Ureter (tissue), 1 donor: Measurements from ENCODE around the gene NUBP2. TPM values are rescaled to one million over a fixed set of nuclear protein-coding genes. Genes with fewer than 3 reads are reported as not detected.

Source experiments
- DNase-seq: peaks from one replicate; pipeline ENCODE4 v3.0.0-alpha.2; 2020; ENCODE audit warnings: low spot score
- total RNA-seq: library from RNA; stranded (reverse); gene quantifications from one replicate; pipeline ENCODE4 v1.2.4, GENCODE V29; 2023
- donor health status: DM: yes; HTN: yes; CAD: no.

The NUBP2 gene, protein sequence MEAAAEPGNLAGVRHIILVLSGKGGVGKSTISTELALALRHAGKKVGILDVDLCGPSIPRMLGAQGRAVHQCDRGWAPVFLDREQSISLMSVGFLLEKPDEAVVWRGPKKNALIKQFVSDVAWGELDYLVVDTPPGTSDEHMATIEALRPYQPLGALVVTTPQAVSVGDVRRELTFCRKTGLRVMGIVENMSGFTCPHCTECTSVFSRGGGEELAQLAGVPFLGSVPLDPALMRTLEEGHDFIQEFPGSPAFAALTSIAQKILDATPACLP
- 48.9 TPM for total RNA-seq

DNA sequence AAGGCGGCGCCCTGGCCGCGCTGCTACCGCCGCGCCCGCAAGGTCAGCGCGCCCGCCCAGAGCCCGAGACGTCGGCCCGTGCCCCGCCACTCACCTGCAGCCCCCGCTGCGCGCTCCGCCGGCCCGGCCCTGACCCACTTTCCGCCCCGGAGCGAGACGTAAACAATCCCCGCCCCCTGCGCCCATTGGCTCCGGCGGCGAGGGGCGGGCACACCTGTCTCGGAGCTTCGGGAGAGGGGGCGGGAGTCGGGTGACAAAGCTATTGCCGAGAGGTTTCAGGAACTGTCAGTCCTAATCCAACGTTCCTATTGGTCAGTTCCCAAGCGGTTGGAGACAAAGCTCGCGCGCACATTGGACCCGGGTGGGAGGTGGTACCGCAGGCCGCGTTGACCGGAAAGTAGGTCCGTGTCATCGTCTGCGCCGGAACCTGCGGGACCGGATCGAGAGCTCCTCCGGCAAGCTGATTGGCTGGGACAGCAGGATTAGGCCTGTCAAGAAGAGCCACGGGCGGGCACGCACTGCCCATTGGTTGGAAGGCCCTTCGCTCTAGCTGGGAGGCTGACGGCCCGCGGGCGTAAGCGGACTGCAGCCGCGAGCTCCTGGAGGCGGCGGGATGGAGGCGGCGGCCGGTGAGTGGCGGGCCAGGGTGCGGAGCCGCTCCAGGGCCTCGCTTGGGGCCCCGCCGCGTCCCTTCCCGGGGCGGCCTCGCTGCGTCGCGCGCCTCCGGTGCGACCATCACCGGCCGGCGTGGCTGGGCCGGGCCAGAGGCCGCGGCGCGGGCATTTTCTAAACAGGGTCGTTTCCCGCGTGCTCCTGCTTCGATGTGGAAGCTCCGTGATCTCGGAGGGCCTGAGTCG lies at the start of gene NUBP2, which contains the start of gene SPSB3:
NUBP2 (plus strand) TSS at position 553 of the 857 bp plus-strand sequence; CDS start at position 614, 61 bp downstream.
SPSB3 (minus strand) TSS at position 164 of the 857 bp plus-strand sequence. CDS start 1,088 bp downstream, outside the sequence.
- DNase-seq = peak; percentile 100

DNA sequence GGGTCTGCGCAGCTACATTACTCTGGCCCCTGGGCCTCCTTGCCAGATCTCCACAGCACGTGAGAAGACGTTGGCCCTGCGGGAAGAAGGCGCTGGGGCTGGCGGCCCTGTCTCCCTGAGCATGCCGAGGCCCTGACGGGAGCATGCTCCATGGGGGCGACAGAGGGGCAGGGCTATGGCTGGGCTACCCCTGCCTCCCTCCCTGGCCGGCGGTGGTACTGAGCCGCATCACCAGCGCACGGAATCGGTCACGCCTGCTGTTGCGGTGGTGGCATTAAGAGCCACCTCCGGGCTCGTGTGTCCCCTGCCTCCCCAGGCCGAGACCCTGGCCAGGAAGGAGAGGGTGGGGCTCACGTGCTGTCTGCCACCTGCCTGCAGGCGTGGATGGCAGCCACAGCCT lies 48.6 kb upstream of the NUBP2 start:
- DNase-seq = no peak

DNA sequence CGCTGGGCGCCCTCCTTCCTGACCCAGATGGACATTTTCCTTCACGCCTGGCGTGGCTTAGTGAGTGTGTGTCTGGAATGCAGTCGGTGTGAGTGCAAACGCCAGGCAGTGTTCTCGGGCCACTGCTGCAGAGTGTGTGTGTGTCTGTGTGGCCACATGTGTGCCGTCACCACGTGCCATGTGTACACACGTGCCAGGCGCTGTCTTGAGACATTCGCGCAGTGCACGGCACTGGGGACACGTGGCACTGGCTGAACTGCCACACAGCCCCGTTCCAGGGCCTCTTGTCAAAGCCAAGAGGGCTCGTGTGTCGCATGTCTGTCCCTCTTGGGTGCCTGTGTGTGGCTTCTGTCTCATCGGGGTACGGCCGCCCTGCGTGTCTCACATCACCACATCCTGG lies 47.9 kb upstream of the NUBP2 start:
- DNase-seq = no peak

DNA sequence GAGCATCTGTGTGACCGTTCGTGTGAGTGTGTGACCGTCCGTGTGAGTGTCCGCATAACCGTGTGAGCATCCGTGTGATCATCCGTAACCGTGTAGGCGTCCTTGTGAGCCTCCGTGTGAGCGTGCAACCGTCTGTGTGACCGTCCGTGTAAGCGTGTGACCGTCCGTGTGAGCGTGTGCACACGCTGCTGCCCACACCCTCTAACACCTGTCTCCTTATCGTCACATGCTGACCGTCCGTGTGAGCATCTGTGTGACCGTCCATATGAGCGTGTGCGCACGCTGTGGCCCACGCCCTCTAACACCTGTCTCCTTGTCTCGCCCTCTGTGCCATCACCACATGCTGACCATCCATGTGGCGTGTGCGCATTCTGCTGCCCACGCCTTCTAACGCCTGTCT lies 42.5 kb upstream of the NUBP2 start:
- DNase-seq = no peak

DNA sequence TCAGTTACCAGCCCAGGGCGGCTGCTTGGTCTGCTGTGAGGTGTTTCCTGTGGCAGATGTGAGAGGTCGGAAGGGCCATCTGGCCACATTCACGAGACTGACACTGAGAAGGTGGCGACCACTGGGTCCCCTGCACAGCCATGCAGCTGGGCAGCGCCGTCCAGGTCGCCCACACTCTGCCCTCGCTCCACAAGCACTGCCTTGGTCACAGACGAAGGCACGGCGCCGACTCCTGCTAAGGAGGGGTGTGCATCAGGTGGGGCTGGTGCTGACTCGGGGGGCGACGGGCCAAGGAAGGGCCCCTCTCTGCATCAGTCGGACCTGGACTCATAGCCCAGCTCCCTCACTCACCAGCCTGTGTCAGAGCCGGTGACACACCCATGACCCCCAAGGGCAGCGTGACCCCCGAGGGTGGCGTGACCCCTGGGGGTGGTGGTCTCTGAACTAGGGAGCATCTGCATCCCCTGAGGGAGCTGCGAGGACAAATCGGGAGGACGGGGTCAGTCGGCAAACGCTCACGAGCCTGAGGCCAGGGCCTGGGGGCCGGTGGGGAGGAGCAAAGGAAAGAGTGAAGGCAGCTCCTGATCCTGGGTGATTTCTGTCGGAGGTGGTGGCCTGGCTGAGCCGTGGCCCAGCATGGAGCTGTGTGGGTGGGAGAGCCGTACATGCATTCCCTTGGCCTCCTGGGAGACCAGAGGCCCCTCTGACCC lies 41.8 kb upstream of the NUBP2 start:
- no peak for DNase-seq

DNA sequence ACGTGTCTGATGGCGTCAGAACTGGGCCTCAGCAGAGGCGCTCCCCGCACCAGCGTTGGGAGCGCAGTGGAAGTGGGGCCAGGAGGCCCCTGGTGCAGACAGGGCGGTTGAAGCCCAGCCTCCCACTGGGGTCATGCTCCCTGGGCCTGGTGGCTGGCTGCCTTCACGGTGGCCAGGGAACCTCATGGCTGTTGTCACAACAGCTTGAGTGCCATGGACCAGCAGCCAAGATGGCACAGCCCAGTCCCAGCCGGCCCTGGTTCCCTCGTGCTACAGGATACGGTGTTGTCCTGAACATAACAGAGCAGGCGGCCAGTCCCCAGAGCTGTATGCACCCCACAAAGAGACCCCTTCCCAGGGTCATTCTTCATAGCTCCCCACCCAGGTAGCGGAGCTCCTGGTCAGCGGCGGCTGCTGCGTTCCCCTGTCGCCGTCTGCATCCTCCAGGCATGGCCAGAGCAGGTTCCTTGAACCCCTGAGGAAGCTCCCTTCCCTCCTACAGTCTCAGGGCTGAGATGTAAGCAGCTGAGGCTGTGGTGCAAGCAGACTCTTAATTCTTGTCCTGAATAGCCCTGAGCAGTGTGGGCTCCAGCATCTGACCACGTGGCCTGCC lies 41.1 kb upstream of the NUBP2 start:
- DNase-seq = no peak

DNA sequence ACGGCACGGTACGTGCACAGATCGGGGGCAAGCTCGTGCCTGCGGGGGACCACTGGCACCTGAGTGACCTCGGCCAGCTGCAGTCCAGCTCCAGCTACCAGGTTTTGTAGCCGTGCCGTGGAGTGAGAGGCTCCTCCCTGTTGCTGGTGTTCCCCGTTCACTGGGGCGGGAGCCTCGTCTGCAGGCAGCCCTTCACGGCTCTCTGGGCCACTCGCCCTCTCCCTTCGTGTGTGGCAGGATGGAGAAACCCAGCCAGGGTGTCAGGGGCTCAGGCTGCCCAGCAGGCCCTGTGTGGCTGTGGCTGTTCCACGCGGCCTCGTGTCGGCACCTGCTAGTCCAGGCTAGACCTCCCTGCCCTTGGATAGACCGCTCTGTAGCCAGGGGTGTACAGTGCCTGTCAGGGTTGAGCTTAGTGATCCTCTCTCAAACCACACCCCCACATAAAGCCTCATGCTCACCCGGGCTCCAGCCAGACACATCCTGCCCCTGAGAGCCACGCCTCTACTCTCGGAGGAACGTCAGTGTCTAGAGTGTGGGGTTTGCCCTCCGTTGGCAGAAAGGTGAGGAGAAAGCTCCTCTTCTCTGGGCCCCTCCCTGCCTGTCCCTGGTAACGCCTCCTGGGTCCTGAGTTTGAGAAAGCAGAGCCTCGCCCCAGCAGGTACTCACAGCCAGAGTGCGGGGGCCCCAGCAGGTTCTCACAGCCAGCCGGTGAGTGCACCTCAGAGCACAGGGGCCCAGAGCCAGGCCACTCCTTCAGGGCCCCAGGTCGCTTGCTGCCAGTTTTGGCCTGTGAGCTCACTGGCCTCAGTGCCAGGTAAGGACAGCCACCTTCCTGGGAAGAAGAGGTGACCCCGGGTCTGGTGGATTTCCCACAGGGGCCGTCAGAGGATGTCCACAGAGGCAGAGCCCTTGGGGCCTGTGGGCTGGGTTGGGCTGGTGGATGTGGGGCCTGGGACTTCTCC lies 39.1 kb upstream of the NUBP2 start:
- DNase-seq = no peak

DNA sequence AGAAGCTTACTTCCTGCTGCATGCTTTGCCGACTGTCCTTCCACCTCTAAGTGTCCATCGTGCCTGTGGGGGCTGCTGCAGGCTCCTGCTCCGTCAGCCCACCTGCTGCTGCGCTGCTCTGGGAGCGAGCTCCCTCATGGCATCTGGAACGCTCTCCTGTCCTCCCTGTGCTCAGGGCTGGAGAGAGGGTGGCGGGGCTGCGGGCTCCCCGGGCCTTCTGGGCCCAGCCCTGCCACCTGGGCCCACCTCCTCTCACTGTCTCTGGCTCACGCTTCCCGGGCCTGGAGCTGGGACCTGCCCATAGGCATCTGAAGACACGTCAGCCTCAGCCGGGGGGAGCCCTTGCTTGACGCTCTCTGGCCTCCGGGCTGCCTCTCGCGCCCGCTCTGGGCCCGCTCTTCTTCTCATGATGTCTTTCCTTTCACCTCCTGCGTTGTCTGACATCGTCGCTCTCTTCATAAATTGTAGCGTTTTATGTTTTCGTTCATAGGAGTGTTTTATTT lies 38.4 kb upstream of the NUBP2 start:
- DNase-seq = no peak

DNA sequence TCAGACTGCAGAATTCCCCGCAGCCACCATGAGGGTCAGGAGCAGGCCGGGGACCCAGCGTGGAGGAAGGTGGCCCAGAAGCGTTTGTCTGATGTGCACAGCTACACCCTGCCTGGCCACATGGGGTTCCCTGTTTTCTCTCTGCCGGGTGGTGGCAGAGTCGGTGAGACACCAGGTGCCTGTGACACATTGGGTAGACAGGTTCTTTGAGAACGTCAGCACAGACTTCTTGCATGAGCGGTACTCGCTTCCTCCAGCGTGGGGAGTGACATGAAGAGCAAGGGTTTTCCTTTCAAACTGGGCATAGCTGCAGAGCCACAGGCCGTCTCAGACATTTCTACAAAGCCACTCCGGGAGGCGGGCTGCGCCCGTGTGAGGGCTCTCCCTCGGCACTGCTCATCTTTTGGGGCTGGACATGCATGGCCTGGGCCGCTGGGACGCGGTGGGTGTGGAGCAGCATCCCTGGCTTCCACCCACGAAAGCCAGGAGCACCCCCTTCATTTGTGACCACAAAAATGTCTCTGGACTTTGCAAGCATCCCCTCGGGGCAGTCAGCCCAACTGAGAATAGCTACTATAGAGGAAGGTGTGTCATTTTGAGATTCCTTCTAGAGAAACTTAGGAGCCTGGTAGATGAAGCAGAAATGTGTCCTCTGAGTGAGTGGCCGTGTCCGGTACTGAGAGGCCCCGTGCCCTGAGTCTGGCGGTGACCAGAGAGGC lies 37.4 kb upstream of the NUBP2 start:
- no peak for DNase-seq

DNA sequence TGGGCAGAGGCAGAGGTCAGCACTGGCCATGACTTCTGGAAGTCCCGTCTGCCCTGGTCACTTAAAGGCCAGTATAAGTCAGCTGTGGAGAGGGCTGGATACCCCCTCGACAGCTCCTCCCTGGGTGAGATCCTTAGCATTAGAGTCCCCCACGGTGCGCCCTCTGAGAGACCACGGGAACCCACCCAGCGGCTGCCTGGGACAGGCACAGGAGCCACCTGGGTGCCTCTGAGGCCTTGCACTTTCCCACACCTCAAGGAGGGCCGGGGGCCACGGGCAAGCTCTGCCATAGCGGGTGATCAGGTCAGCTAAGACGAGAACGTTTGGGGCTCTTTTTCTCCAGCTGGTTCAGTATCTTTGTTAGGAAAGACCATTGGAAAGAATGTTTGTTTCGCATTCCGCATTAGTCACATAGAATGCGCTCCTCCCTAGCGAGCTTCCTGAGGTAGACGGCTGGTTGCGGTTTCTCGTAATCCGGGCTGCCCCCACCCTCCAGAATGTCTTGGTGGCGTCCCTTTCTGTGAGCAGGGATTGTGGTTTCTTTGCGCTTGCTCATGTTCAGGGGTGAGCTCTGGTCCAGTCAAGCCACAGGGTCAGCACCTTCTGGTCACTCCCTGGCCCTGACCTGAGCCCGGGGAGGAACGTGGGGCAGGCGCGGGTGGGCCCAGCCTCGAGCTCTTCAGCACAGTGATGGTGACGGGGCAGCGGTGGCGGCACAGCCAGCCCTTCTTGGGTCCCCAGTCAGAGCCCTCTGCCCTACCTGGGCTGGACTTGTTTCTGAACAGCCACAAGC lies 36.7 kb upstream of the NUBP2 start:
- DNase-seq = no peak

DNA sequence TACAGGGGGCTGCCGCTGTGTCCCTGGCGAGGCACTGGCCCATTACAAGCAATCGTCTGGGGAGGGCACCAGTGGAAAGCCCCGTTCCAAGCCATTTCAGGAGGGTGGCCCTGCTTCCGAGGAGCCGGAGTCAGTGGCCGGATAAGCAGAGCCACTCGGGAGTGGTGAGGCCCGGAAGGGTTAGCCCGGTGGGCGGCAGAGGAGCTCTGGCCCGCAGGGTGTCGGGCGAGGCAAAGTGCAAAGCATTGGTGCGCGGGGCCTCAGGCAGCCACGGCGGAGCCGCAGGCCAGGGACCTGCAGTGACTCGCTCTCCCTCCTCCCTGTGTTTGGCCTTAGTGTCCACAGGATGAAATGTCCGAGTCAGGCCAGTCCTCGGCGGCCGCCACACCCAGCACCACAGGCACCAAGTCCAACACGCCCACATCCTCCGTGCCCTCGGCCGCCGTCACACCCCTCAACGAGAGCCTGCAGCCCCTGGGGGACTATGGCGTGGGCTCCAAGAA lies 36.0 kb upstream of the NUBP2 start:
- no peak for DNase-seq

DNA sequence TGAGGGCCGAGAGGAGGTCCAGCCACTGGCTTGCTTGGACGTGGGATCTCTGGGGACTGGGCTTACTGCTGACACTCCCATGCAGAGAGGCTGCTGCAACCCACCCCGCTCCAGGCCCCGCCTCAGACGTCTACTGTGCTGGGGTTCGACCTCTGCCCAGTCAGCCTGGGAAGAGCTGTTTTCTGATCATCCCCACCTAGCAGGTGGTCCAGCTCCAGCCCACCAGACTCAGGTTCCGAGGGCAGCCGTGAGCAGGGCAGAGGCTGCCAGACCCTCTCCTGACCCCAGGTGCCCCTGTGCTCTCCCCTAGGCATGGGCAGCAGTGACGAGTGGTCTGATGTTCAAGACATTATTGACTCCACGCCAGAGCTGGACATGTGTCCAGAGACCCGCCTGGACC lies 34.8 kb upstream of the NUBP2 start:
- DNase-seq = no peak

DNA sequence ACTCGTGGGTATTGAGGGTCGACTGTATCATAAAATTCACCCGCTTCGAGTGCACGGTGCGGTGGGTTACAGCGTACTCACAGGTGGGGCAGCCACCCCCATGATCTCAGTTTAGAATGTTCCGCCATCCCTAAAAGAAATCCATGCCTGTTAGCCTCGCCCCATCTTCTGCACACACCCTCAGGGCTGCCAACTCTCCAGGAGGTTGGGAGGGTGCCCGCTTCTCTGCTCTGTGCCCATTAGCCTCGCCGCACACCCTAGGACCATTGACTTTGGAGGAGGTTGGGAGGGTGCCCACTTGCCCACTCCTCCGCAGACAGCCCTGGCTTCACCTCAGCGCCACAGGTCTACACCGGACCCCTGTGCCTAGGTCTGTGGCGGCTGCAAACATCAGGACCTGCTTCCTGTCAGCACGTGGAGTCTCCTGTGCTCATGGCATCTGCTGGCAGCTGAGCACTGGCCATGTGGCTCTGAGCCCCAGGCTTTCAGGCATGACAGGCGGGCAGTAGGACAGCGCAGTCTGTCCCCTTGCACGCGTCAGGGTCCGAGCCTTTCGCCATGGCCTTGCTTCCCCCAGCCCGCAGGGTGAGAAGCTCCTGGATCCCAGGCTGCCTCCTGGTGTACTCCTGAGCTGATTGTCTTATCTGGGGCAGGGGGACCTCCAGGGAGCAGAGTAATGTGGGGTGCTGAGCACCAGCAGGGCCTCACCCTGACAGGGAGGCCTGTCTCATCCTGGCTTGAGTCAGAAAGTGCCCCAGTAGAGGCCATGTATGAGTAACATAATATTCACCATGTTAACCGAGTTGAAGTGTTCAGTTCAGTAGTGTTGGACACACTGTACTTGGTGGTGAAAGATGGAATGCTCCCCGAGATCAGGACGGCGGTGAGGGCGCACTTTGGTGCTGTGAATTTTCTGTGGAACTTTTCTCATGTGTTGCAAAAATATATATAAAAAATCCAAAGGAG lies 33.3 kb upstream of the NUBP2 start:
- no peak for DNase-seq

DNA sequence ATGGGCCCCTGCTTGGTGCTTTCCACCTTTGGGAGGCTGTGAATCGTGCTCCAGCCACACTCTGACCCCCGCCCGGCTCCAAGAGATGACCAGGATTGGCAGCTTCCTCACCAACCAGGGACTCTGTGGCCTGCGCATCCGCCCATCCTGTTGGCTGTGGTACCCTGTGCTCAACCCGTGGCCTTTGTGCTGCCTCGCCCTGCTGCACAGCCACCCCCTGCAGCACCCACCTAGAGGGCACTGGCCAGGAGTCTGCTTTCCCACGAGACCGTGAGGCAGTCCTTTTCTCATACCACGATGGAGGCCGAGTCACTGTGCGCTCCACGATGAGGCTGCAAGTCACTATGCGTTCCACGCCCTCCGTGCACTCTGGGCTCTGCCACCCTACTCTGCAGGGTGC lies 30.8 kb upstream of the NUBP2 start:
- no peak for DNase-seq

DNA sequence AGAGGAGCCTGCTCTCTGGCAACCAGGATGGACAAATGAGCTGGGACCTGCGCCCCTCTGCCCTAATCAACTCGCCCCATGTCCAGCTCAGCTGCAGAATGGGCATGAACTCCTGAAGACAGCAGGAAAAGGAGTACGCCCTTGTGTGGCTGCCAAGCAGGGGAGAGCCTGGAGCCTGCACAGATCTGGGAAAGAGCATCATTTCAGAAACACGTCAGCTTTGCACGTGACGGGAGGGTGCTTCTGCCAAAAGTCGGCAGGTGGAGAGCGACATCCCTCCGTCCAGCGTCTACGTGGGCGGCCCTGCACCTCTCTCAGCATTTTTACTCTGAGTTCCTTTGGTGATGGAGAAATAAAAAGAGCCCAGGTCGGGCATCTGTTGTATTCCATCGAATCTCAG lies 29.9 kb upstream of the NUBP2 start:
- no peak for DNase-seq

DNA sequence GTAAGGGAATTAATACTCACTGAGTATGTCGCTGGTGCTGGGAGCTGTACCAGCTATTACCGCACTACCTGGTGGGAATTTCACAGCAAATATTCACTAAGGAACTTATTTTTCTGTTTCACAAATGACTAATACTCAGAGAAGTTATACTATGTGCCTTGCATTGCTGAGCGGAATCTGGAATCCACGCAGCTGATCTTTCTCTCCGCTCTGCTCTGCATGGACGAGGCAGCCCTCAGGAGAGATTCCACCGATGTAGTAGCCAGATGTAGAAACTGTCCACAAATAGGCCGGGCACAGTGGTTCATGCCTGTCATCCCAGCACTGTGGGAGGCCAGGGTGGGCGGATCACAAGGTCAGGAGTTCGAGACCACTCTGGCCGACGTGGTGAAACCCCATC lies 28.6 kb upstream of the NUBP2 start:
- DNase-seq = no peak

DNA sequence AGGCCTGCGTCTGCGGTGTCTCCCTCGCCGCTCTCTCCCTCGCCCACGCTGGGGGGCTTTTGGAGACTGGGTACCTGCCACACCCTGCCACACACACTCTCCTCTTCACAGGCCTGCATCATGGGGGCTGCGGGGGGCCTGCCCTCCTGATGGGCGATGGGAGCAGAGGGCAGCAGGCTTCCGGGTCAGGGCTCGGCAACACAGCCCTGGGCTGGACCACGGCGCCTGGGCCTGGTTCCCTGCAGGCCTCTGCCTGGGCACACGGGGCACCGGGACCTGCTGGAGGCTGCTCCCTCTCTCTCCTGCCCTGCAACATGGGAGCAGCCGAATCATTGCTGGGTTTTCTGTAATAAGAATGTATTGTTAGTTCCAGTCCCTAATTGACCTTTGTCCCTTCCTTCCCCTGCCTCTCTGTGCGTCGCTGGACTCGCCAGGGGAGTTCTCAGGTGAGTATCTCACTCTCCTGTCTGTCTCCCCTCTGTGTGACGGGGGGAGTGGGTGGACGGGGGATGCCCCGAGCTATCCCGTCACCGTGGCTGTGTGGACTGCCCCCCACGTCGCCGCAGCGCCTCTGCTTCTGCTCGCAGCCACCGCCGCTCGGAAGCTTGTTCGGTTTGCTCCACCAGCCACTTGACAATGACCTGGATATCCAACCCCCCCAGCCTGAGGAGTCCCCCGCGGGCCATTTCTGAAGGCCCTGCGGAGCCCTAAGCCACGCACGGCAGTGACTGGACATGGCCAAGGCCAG lies 24.9 kb upstream of the NUBP2 start:
- no peak for DNase-seq
